ENCODE measurements around the gene RELB. TPM values are rescaled to one million over a fixed set of nuclear protein-coding genes. Genes with fewer than 3 reads are reported as not detected.
A peak's percentile ranks its signal among the peaks of the same experiment; 100 is the strongest.

Gene RELB
- total RNA-seq, 3 donors from 2014 or later (not counting 1 experiment from before 2014, with no cell fraction given), result 92.4 to 119 (median 105) TPM

DNA sequence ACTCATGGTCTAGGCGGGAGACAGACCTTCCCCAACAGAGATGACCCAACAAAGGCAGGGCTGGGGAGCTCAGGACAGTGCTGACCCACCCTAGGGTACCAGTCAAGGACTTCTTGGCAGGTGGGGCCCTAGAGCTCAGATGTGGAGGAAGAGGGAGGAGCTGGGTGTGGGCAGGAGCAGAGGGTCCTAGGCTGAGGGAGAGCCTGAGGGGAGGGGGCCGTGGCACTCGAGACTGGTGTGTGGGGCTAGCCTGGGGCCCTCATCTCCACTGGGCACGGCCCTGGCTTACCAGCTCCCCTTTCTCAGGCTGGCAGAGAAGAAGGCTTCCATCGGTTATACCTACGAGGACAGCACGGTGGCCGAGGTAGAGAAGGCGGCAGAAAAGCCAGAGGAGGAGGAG, 56.2 kb downstream of the RELB start:
- ATAC-seq, result no peak
- H3K4me1 Mint-ChIP-seq, result peaks cover 8 to 22% of the 10 kb centered on the region in 2 donors
- 94% methylated on average over 9 of the region's 9 CpGs for WGBS (ENCODE audit: insufficient coverage)
- H3K9me3 Mint-ChIP-seq, result no peaks in the 10 kb centered on the region
- H3K27me3 ChIP-seq (ENCODE audit: control insufficient read depth, insufficient read depth, low read length), result no peaks in the 10 kb centered on the region
- intact Hi-C loops (cut with micrococcal nuclease), result loop anchor here (10.0 kb wide), 1 partner anchor 253 kb away; the partner anchor contains the start of gene BCAM
- H3K27ac ChIP-seq (ENCODE audit: low read length), result no peak overlapping the region
- H3K4me3 ChIP-seq (ENCODE audit: low read length), result no peak overlapping the region
- no peak overlapping the region for H3K27ac Mint-ChIP-seq
- no peaks in the 10 kb centered on the region for H3K27me3 Mint-ChIP-seq (ENCODE audit: low read depth in 2 of 2)
- H3K4me3 Mint-ChIP-seq, result no peak overlapping the region
- no peak for DNase-seq
- H3K4me1 ChIP-seq (ENCODE audit: control insufficient read depth, insufficient read depth, low read length), result peaks cover 11% of the 10 kb centered on the region
- H3K36me3 ChIP-seq (ENCODE audit: control insufficient read depth, insufficient read depth, low read length), result peaks cover 83% of the 10 kb centered on the region
- H3K9me3 ChIP-seq (ENCODE audit: control insufficient read depth, insufficient read depth, low read length), result no peaks in the 10 kb centered on the region
- TF ChIP-seq, protein P1, sequence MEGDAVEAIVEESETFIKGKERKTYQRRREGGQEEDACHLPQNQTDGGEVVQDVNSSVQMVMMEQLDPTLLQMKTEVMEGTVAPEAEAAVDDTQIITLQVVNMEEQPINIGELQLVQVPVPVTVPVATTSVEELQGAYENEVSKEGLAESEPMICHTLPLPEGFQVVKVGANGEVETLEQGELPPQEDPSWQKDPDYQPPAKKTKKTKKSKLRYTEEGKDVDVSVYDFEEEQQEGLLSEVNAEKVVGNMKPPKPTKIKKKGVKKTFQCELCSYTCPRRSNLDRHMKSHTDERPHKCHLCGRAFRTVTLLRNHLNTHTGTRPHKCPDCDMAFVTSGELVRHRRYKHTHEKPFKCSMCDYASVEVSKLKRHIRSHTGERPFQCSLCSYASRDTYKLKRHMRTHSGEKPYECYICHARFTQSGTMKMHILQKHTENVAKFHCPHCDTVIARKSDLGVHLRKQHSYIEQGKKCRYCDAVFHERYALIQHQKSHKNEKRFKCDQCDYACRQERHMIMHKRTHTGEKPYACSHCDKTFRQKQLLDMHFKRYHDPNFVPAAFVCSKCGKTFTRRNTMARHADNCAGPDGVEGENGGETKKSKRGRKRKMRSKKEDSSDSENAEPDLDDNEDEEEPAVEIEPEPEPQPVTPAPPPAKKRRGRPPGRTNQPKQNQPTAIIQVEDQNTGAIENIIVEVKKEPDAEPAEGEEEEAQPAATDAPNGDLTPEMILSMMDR (IDR thresholded peaks at IDR 0.05), result no peak
- no peaks in the 10 kb centered on the region for H3K36me3 Mint-ChIP-seq

DNA sequence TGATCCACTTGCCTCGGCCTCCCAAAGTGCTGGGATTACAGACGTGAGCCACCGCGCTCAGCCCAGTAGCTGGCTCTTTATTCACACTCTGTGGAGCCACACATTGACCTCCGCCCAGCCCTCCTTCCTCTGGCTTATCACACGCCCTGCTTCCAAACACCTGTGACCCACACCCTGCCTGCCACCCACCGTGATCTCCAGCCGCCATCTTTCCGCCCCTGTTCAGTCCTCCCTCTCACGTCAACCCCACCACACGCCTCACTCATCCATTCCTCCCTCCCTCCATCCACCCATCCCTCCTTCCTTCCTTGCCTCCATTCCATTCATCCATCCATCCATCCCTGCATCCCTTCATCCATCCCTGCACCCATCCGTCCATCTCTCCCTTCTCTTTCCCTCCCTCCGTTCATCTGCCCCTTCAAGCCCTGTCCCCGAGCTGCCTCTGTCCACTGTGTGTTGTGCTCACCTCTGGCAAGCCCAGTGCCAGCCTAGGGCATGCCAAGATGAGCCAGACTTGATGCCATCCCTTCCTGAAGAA, 57.4 kb downstream of the RELB start:
- H3K9me3 Mint-ChIP-seq, result no peaks in the 10 kb centered on the region
- peaks cover 7% of the 10 kb centered on the region for H3K4me1 ChIP-seq (ENCODE audit: control insufficient read depth, insufficient read depth, low read length)
- H3K4me3 ChIP-seq (ENCODE audit: low read length), result no peak overlapping the region
- peak overlapping the region in 1 of 2 donors; percentile 70 for H3K27ac Mint-ChIP-seq
- H3K27me3 ChIP-seq (ENCODE audit: control insufficient read depth, insufficient read depth, low read length), result no peaks in the 10 kb centered on the region
- H3K27me3 Mint-ChIP-seq (ENCODE audit: low read depth in 2 of 2), result no peaks in the 10 kb centered on the region
- peaks cover 8 to 22% of the 10 kb centered on the region in 2 donors for H3K4me1 Mint-ChIP-seq
- WGBS (ENCODE audit: insufficient coverage), result 91% methylated on average over 14 of the region's 14 CpGs
- DNase-seq, result no peak
- intact Hi-C loops (cut with micrococcal nuclease), result loop anchor here (1.0 to 10.0 kb wide), 4 partner anchors 42 to 254 kb away; partner anchors contain the start of gene BCAM
- H3K36me3 Mint-ChIP-seq, result no peaks in the 10 kb centered on the region
- ATAC-seq, result no peak
- H3K4me3 Mint-ChIP-seq, result no peak overlapping the region
- no peaks in the 10 kb centered on the region for H3K9me3 ChIP-seq (ENCODE audit: control insufficient read depth, insufficient read depth, low read length)
- no peak overlapping the region for H3K27ac ChIP-seq (ENCODE audit: low read length)
- TF ChIP-seq, protein P1 (IDR thresholded peaks at IDR 0.05), result no peak
- H3K36me3 ChIP-seq (ENCODE audit: control insufficient read depth, insufficient read depth, low read length), result peaks cover 81% of the 10 kb centered on the region

DNA sequence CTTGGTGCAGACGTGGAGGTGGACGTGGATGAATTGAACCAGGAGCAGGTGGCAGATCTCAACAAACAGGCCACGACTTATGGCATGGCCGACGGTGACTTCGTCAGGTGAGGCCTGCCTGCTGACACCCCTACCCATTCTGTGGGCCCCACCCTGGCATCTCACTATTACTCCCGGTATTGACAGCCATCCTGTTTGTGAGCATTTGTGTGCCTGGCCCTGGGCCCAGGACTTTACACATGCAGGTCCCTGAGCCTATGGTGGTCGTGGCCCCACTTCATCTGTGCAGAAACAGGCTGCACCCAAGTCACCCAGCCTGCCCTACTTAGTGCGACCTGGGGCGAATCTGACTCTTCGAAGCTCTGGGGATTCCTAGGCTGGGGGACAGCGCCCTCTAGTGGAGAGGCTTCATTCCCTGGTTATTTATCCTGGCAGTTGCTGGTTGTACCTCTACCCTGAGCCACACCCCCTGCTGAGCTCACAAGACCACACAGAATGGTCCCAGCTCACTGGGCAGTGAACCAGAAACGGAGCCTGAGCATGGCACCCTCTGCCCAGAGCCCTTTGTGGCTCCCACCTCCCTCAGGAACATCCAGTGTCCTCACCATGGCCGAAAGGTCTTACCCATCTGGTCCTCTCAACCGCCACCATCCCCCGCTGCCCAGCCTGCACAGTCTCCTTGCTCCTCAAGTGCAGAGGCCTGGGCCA, 58.1 kb downstream of the RELB start:
- Histone ChIP-seq H3K4me3 (ENCODE audit: low read length) (no peak overlapping the region), H3K27ac (ENCODE audit: low read length) (no peak overlapping the region), H3K27me3 (ENCODE audit: control insufficient read depth, insufficient read depth, low read length) (no peaks in the 10 kb centered on the region), H3K9me3 (ENCODE audit: control insufficient read depth, insufficient read depth, low read length) (no peaks in the 10 kb centered on the region), H3K36me3 (ENCODE audit: control insufficient read depth, insufficient read depth, low read length) (peaks cover 78% of the 10 kb centered on the region), H3K4me1 (ENCODE audit: control insufficient read depth, insufficient read depth, low read length) (peaks cover 7% of the 10 kb centered on the region)
- TF ChIP-seq, protein P1 (IDR thresholded peaks at IDR 0.05), result peak; percentile 89
- intact Hi-C loops (cut with micrococcal nuclease), result loop anchor here (1.0 to 10.0 kb wide), 4 partner anchors 43 to 255 kb away; partner anchors contain the start of gene BCAM
- Mint-ChIP-seq H3K9me3 (no peaks in the 10 kb centered on the region), H3K27ac (peak overlapping the region in 1 of 2 donors; percentile 70), H3K4me3 (no peak overlapping the region), H3K27me3 (ENCODE audit: low read depth in 2 of 2) (no peaks in the 10 kb centered on the region), H3K4me1 (peaks cover 8 to 22% of the 10 kb centered on the region in 2 donors), H3K36me3 (no peaks in the 10 kb centered on the region)
- 73% methylated on average over 16 of the region's 16 CpGs for WGBS (ENCODE audit: insufficient coverage)
- ATAC-seq (peak; percentile 87 to 92 (median 91)), DNase-seq (peak; percentile 81 to 91)
